ENCODE results near the gene SYNPO.

Gene SYNPO

GRCh38 chr5:150639751-150640150 is 709 bp upstream of the SYNPO start:
- no peak overlapping the region for H3K4me3 ChIP-seq (ENCODE audit: low read depth, low read length)

- H3K4me3 ChIP-seq (ENCODE audit: low read depth, low read length): no peak overlapping the region
Observed at GRCh38 chr5:150641006-150641570, 628 bp downstream of the SYNPO start.

GRCh38 chr5:150641824-150642566 is 1.5 kb downstream of the SYNPO start:
- H3K4me3 ChIP-seq (ENCODE audit: low read depth, low read length): no peak overlapping the region

GRCh38 chr5:150642567-150642927 is 2.1 kb downstream of the SYNPO start:
- no peak overlapping the region for H3K4me3 ChIP-seq (ENCODE audit: low read depth, low read length)

- no peak overlapping the region for H3K4me3 ChIP-seq (ENCODE audit: low read depth, low read length)
Observed at GRCh38 chr5:150642991-150643710, 2.7 kb downstream of the SYNPO start.

GRCh38 chr5:150644058-150644457 is 3.6 kb downstream of the SYNPO start:
- H3K4me3 ChIP-seq (ENCODE audit: low read depth, low read length): no peak overlapping the region

GRCh38 chr5:150644514-150644913 is 4.1 kb downstream of the SYNPO start:
- H3K4me3 ChIP-seq (ENCODE audit: low read depth, low read length): no peak overlapping the region

GRCh38 chr5:150645070-150645700 is 4.7 kb downstream of the SYNPO start:
- no peak overlapping the region for H3K4me3 ChIP-seq (ENCODE audit: low read depth, low read length)

GRCh38 chr5:150647275-150648251 is 7.1 kb downstream of the SYNPO start:
- H3K4me3 ChIP-seq (ENCODE audit: low read depth, low read length): no peak overlapping the region

- H3K4me3 ChIP-seq (ENCODE audit: low read depth, low read length): no peak overlapping the region
Observed at GRCh38 chr5:150648294-150649107, 8.0 kb downstream of the SYNPO start.

- H3K4me3 ChIP-seq (ENCODE audit: low read depth, low read length): no peak overlapping the region
Observed at GRCh38 chr5:150649108-150650020, 8.9 kb downstream of the SYNPO start.

GRCh38 chr5:150650021-150651006 is 9.9 kb downstream of the SYNPO start:
- H3K4me3 ChIP-seq (ENCODE audit: low read depth, low read length): no peak overlapping the region

- H3K4me3 ChIP-seq (ENCODE audit: low read depth, low read length): no peak overlapping the region
Observed at GRCh38 chr5:150651382-150651781, 10.9 kb downstream of the SYNPO start.

GRCh38 chr5:150651924-150652671 is 11.6 kb downstream of the SYNPO start:
- H3K4me3 ChIP-seq (ENCODE audit: low read depth, low read length): no peak overlapping the region

- no peak overlapping the region for H3K4me3 ChIP-seq (ENCODE audit: low read depth, low read length)
Observed at GRCh38 chr5:150653145-150653761, 12.8 kb downstream of the SYNPO start.

Data from iPS-11a (cell line).